Suprapubic skin (tissue), 4 donors: ENCODE data around the gene DZIP1L. TPM values are rescaled to one million over a fixed set of nuclear protein-coding genes. Genes with fewer than 3 reads are reported as not detected.
"Not testable (repeated sequence)": the region's sequence is repeated elsewhere in the genome, so short reads cannot be mapped to it uniquely, and the experiment has no call there.

Experiments
- DNase-seq, 2 donors: peaks; one replicate each; pipeline ENCODE4 v3.0.0-alpha.2; 2019; ENCODE audit warnings: low spot score in 2 of 2
- H3K27ac ChIP-seq: fragments of 200-600 bp; sonication (generic); one replicate; pipeline ENCODE4 v1.5.1; 2019
- H3K27me3 ChIP-seq: fragments of 200-600 bp; sonication (generic); one replicate; pipeline ENCODE4 v1.5.1; 2019
- H3K36me3 ChIP-seq: fragments of 200-600 bp; sonication (generic); one replicate; pipeline ENCODE4 v1.5.1; 2019
- H3K4me1 ChIP-seq: fragments of 200-600 bp; sonication (generic); one replicate; pipeline ENCODE4 v1.5.1; 2019
- H3K4me3 ChIP-seq: fragments of 200-600 bp; sonication (generic); one replicate; pipeline ENCODE4 v1.5.1; 2019; ENCODE audit warnings: mild to moderate bottlenecking
- H3K9me3 ChIP-seq: fragments of 200-600 bp; sonication (generic); one replicate; pipeline ENCODE4 v1.5.1; 2019
- CTCF ChIP-seq, 2 donors: fragments of 200-600 bp in 1 of 2; fragments of 450-650 bp in 1 of 2; sonication (generic) in 1 of 2; IDR thresholded peaks; one replicate each; pipeline ENCODE4 v1.5.1; 2016 to 2019; ENCODE audit warnings: antibody characterized with exemption in 2 of 2, mild to moderate bottlenecking in 1 of 2, moderate library complexity in 1 of 2
- EP300 ChIP-seq: sonication (generic); formaldehyde crosslinking; IDR thresholded peaks from one replicate; pipeline ENCODE4 v1.6.1; 2017; ENCODE audit warnings: antibody characterized with exemption
- POLR2A ChIP-seq, 2 donors: fragments of 450-650 bp; IDR thresholded peaks; one replicate each; pipeline ENCODE4 v1.6.1; 2017; ENCODE audit warnings: antibody characterized with exemption in 2 of 2, mild to moderate bottlenecking in 2 of 2, moderate library complexity in 2 of 2
- POLR2AphosphoS5 ChIP-seq, 3 donors: sonication (generic); formaldehyde crosslinking; IDR thresholded peaks; one replicate each; pipeline ENCODE4 v1.6.1; 2017; ENCODE audit warnings: antibody characterized with exemption in 3 of 3
- WGBS: methylation state at CpG from one replicate; pipeline ENCODE4 v1.1.5; 2018; 5-methylcytosine and 5-hydroxymethylcytosine counted together
- total RNA-seq, 4 donors: library from RNA; depleted of rRNA; stranded (reverse); fragments of >200 nt; gene quantifications; one replicate each; pipeline ENCODE4 v1.1.0, GENCODE V29; 2016

The DZIP1L gene
- total RNA-seq, 4 donors from 2014 or later, result 16.4 to 129 (median 18.3) TPM

- no peak overlapping the region for H3K27ac ChIP-seq
- peaks cover 33% of the 10 kb centered on the region for H3K36me3 ChIP-seq
- H3K27me3 ChIP-seq, result no peaks in the 10 kb centered on the region
- H3K9me3 ChIP-seq, result no peaks in the 10 kb centered on the region
- DNase-seq, result no peak
- no peak for TF ChIP-seq POLR2A (IDR thresholded peaks at IDR 0.05)
- TF ChIP-seq CTCF (IDR thresholded peaks at IDR 0.05), result no peak
- TF ChIP-seq EP300, result no peak
- no peak for TF ChIP-seq POLR2AphosphoS5 (IDR thresholded peaks at IDR 0.05)
- no peak overlapping the region for H3K4me3 ChIP-seq
- 84% methylated on average over 2 of the region's 2 CpGs for whole genome bisulfite sequencing
- H3K4me1 ChIP-seq, result no peaks in the 10 kb centered on the region
These were observed 23.4 kb downstream of the DZIP1L start for GRCh38 chr3:138092023-138092422.

- DNase-seq, result no peak
- H3K27me3 ChIP-seq, result no peaks in the 10 kb centered on the region
- no peak for TF ChIP-seq POLR2AphosphoS5 (IDR thresholded peaks at IDR 0.05)
- no peak for TF ChIP-seq EP300
- TF ChIP-seq POLR2A (IDR thresholded peaks at IDR 0.05), result no peak
- no peak for TF ChIP-seq CTCF (IDR thresholded peaks at IDR 0.05)
- peaks cover 38% of the 10 kb centered on the region for H3K36me3 ChIP-seq
- 52% methylated on average over 3 of the region's 3 CpGs for WGBS
- H3K27ac ChIP-seq, result no peak overlapping the region
- H3K9me3 ChIP-seq, result no peaks in the 10 kb centered on the region
- no peak overlapping the region for H3K4me3 ChIP-seq
- no peaks in the 10 kb centered on the region for H3K4me1 ChIP-seq
These were observed 26.3 kb downstream of the DZIP1L start for GRCh38 chr3:138089091-138089490.

- not testable (repeated sequence) for DNase-seq, H3K9me3 ChIP-seq, H3K27ac ChIP-seq, H3K4me3 ChIP-seq, H3K27me3 ChIP-seq
- peaks cover 38% of the 10 kb centered on the region for H3K36me3 ChIP-seq
- 100% methylated on average over 1 of the region's 3 CpGs for WGBS
- peaks cover 20% of the 10 kb centered on the region for H3K4me1 ChIP-seq
These were observed 29.7 kb downstream of the DZIP1L start for GRCh38 chr3:138085745-138086144.

DNA sequence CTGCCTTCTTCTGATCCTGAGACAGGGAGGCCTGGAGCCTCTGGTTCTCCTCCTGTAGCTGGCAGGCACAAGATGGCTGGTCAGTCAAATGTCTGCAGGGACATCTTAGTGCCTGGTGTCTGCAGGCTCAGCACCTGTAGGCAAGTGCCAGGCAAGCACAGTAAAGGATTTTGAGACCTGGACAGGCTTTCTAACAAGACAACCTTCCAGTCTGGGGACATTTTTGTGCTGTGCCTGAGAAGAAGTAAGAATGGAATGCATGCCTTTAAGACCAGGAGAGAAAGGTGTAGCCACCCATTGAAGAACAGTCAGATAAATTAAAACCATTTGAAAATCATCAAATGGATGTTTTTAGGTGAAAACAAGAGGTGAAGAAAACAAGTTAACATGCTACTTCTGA, 31.2 kb downstream of the DZIP1L start:
- Histone ChIP-seq H3K4me1 (peaks cover 20% of the 10 kb centered on the region), H3K27ac (no peak overlapping the region), H3K9me3 (no peaks in the 10 kb centered on the region), H3K27me3 (no peaks in the 10 kb centered on the region), H3K4me3 (no peak overlapping the region), H3K36me3 (peaks cover 42% of the 10 kb centered on the region)
- no peak for DNase-seq
- no peak for TF ChIP-seq POLR2AphosphoS5 (IDR thresholded peaks at IDR 0.05)
- no peak for TF ChIP-seq CTCF (IDR thresholded peaks at IDR 0.05)
- no peak for TF ChIP-seq POLR2A (IDR thresholded peaks at IDR 0.05)
- TF ChIP-seq EP300, result no peak

DNA sequence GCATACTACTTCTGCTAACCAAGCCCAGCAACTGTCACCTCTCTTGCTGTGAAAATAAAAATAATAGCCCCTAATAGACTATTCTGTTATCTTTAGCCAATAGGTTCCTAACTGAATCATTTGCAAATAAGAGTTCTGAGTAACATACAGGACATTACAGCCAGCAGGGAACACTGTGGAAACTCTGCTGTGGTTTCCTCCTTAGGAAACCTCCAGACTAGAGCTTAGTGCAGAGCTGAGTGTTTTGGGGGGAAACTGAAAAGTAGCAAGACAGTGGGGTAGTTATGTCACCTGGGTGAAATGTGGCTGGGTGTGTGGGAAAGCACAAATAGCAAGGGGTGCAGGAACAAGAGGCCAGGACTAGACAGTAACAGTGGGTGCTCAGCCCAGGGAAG, 32.4 kb downstream of the DZIP1L start:
- H3K27ac ChIP-seq, result no peak overlapping the region
- H3K36me3 ChIP-seq, result peaks cover 36% of the 10 kb centered on the region
- no peak overlapping the region for H3K4me3 ChIP-seq
- H3K9me3 ChIP-seq, result no peaks in the 10 kb centered on the region
- DNase-seq, result no peak
- no peak for TF ChIP-seq CTCF (IDR thresholded peaks at IDR 0.05)
- TF ChIP-seq EP300, result no peak
- TF ChIP-seq POLR2A (IDR thresholded peaks at IDR 0.05), result no peak
- TF ChIP-seq POLR2AphosphoS5 (IDR thresholded peaks at IDR 0.05), result no peak
- no peaks in the 10 kb centered on the region for H3K27me3 ChIP-seq
- H3K4me1 ChIP-seq, result peaks cover 20% of the 10 kb centered on the region
